HG03575 (cell line): ENCODE results near the gene OR7C1.
"Not testable (repeated sequence)": the region's sequence is repeated elsewhere in the genome, so short reads cannot be mapped to it uniquely, and the experiment has no call there.

Source experiments
- ATAC-seq: cut with Tn5 transposase; IDR thresholded peaks from one replicate; pipeline ENCODE4 v1.9.1; 2021; ENCODE audit not compliant: unreplicated experiment, insufficient number of reproducible peaks, low FRiP score; ENCODE audit errors: extremely low read depth

The OR7C1 gene

GRCh38 chr19:14770944-14771839 is 63.8 kb downstream of the OR7C1 start:
- ATAC-seq = no peak

GRCh38 chr19:14770136-14770535 is 64.8 kb downstream of the OR7C1 start:
- ATAC-seq = no peak

- ATAC-seq = no peak
Observed at GRCh38 chr19:14769201-14769600, 65.8 kb downstream of the OR7C1 start.

GRCh38 chr19:14768001-14768400 is 67.0 kb downstream of the OR7C1 start:
- ATAC-seq = no peak

GRCh38 chr19:14767466-14767971 is 67.5 kb downstream of the OR7C1 start:
- ATAC-seq = no peak

- ATAC-seq = not testable (repeated sequence)
Observed at GRCh38 chr19:14765841-14766240, 69.1 kb downstream of the OR7C1 start.

- ATAC-seq = not testable (repeated sequence)
Observed at GRCh38 chr19:14765403-14765802, 69.6 kb downstream of the OR7C1 start.

- ATAC-seq = no peak
Observed at GRCh38 chr19:14764401-14764800, 70.6 kb downstream of the OR7C1 start.

- ATAC-seq = no peak
Observed at GRCh38 chr19:14763497-14764145, 71.4 kb downstream of the OR7C1 start.

GRCh38 chr19:14762111-14762510 is 72.9 kb downstream of the OR7C1 start:
- no peak for ATAC-seq

GRCh38 chr19:14761607-14762006 is 73.4 kb downstream of the OR7C1 start:
- ATAC-seq = no peak

- ATAC-seq = no peak
Observed at GRCh38 chr19:14758816-14759215, 76.2 kb downstream of the OR7C1 start.

- ATAC-seq = no peak
Observed at GRCh38 chr19:14748601-14749000, 86.4 kb downstream of the OR7C1 start.
